ENCODE results near the gene RNASET2.
"Not testable (repeated sequence)": the region's sequence is repeated elsewhere in the genome, so short reads cannot be mapped to it uniquely, and the experiment has no call there.

The RNASET2 gene

GRCh38 chr6:166955865-166956443, 396 bp downstream of the RNASET2 start:
- H3K4me3 Mint-ChIP-seq = peak overlapping the region; percentile 88
- H3K9me3 Mint-ChIP-seq = no peaks in the 10 kb centered on the region
- peaks cover 9% of the 10 kb centered on the region for H3K36me3 Mint-ChIP-seq (ENCODE audit: low read depth)
- H3K27ac Mint-ChIP-seq = peak overlapping the region; percentile 83
- no peaks in the 10 kb centered on the region for H3K27me3 Mint-ChIP-seq
- H3K4me1 Mint-ChIP-seq (ENCODE audit: low read depth) = peaks cover 77% of the 10 kb centered on the region

GRCh38 chr6:166955121-166955864, 1.1 kb downstream of the RNASET2 start:
- H3K36me3 Mint-ChIP-seq (ENCODE audit: low read depth) = peaks cover 15% of the 10 kb centered on the region
- H3K27ac Mint-ChIP-seq = peak overlapping the region; percentile 83
- peak overlapping the region; percentile 88 for H3K4me3 Mint-ChIP-seq

GRCh38 chr6:166954118-166954713, 2.1 kb downstream of the RNASET2 start:
- Mint-ChIP-seq H3K27me3 (no peaks in the 10 kb centered on the region), H3K4me3 (peak overlapping the region; percentile 11), H3K4me1 (ENCODE audit: low read depth) (peaks cover 79% of the 10 kb centered on the region), H3K9me3 (no peaks in the 10 kb centered on the region), H3K36me3 (ENCODE audit: low read depth) (peaks cover 19% of the 10 kb centered on the region), H3K27ac (peak overlapping the region; percentile 1)

More at GRCh38 chr6:166955121-166955864, 1.1 kb downstream of the RNASET2 start:
- Mint-ChIP-seq H3K9me3 (no peaks in the 10 kb centered on the region), H3K4me1 (ENCODE audit: low read depth) (peaks cover 83% of the 10 kb centered on the region), H3K27me3 (no peaks in the 10 kb centered on the region)

- peaks cover 19% of the 10 kb centered on the region for H3K36me3 Mint-ChIP-seq (ENCODE audit: low read depth)
- peaks cover 65% of the 10 kb centered on the region for H3K4me1 Mint-ChIP-seq (ENCODE audit: low read depth)
- no peaks in the 10 kb centered on the region for H3K9me3 Mint-ChIP-seq
- H3K4me3 Mint-ChIP-seq = peak overlapping the region; percentile 59
- peak overlapping the region; percentile 79 for H3K27ac Mint-ChIP-seq
- no peaks in the 10 kb centered on the region for H3K27me3 Mint-ChIP-seq
Measured at GRCh38 chr6:166952567-166953486, 3.5 kb downstream of the RNASET2 start.

- Mint-ChIP-seq H3K4me3 (no peak overlapping the region), H3K9me3 (no peaks in the 10 kb centered on the region), H3K27me3 (no peaks in the 10 kb centered on the region), H3K4me1 (ENCODE audit: low read depth) (peaks cover 58% of the 10 kb centered on the region), H3K36me3 (ENCODE audit: low read depth) (peaks cover 24% of the 10 kb centered on the region), H3K27ac (peak overlapping the region; percentile 79)
Measured at GRCh38 chr6:166952121-166952520, 4.2 kb downstream of the RNASET2 start.

GRCh38 chr6:166951670-166952060, 4.7 kb downstream of the RNASET2 start:
- Mint-ChIP-seq H3K4me3 (peak overlapping the region; percentile 52), H3K4me1 (ENCODE audit: low read depth) (peaks cover 58% of the 10 kb centered on the region), H3K36me3 (ENCODE audit: low read depth) (peaks cover 28% of the 10 kb centered on the region), H3K27me3 (no peaks in the 10 kb centered on the region), H3K9me3 (no peaks in the 10 kb centered on the region), H3K27ac (peak overlapping the region; percentile 89)

GRCh38 chr6:166950892-166951669, 5.3 kb downstream of the RNASET2 start:
- H3K4me3 Mint-ChIP-seq = peak overlapping the region; percentile 52
- H3K27ac Mint-ChIP-seq = peak overlapping the region; percentile 89
- H3K9me3 Mint-ChIP-seq, H3K27me3 Mint-ChIP-seq: not testable (repeated sequence)
- H3K36me3 Mint-ChIP-seq (ENCODE audit: low read depth) = peaks cover 34% of the 10 kb centered on the region
- H3K4me1 Mint-ChIP-seq (ENCODE audit: low read depth) = peaks cover 58% of the 10 kb centered on the region

- Mint-ChIP-seq H3K4me1 (ENCODE audit: low read depth) (peaks cover 56% of the 10 kb centered on the region), H3K27ac (peak overlapping the region; percentile 89), H3K4me3 (peak overlapping the region; percentile 52), H3K36me3 (ENCODE audit: low read depth) (peaks cover 38% of the 10 kb centered on the region), H3K27me3 (no peaks in the 10 kb centered on the region), H3K9me3 (no peaks in the 10 kb centered on the region)
Measured at GRCh38 chr6:166950443-166950821, 5.9 kb downstream of the RNASET2 start.

- H3K36me3 Mint-ChIP-seq (ENCODE audit: low read depth) = peaks cover 42% of the 10 kb centered on the region
- H3K4me1 Mint-ChIP-seq (ENCODE audit: low read depth) = peaks cover 50% of the 10 kb centered on the region
- H3K27me3 Mint-ChIP-seq = no peaks in the 10 kb centered on the region
Measured at GRCh38 chr6:166949528-166950442, 6.6 kb downstream of the RNASET2 start.

GRCh38 chr6:166948724-166949123, 7.6 kb downstream of the RNASET2 start:
- not testable (repeated sequence) for H3K4me3 Mint-ChIP-seq, H3K27me3 Mint-ChIP-seq, H3K9me3 Mint-ChIP-seq, H3K27ac Mint-ChIP-seq
- Mint-ChIP-seq H3K36me3 (ENCODE audit: low read depth) (peaks cover 42% of the 10 kb centered on the region), H3K4me1 (ENCODE audit: low read depth) (peaks cover 41% of the 10 kb centered on the region)

More at GRCh38 chr6:166949528-166950442, 6.6 kb downstream of the RNASET2 start:
- Mint-ChIP-seq H3K9me3 (no peaks in the 10 kb centered on the region), H3K4me3 (peak overlapping the region; percentile 30), H3K27ac (peak overlapping the region; percentile 89)

GRCh38 chr6:166947251-166947650, 9.1 kb downstream of the RNASET2 start:
- Mint-ChIP-seq H3K36me3 (ENCODE audit: low read depth) (peaks cover 48% of the 10 kb centered on the region), H3K27ac (no peak overlapping the region), H3K9me3 (no peaks in the 10 kb centered on the region), H3K4me1 (ENCODE audit: low read depth) (peaks cover 39% of the 10 kb centered on the region), H3K4me3 (no peak overlapping the region), H3K27me3 (no peaks in the 10 kb centered on the region)

- Mint-ChIP-seq H3K27ac (no peak overlapping the region), H3K9me3 (no peaks in the 10 kb centered on the region), H3K36me3 (ENCODE audit: low read depth) (peaks cover 48% of the 10 kb centered on the region), H3K4me1 (ENCODE audit: low read depth) (peaks cover 38% of the 10 kb centered on the region), H3K4me3 (no peak overlapping the region), H3K27me3 (no peaks in the 10 kb centered on the region)
Measured at GRCh38 chr6:166946125-166946524, 10.2 kb downstream of the RNASET2 start.

- Mint-ChIP-seq H3K27me3 (no peaks in the 10 kb centered on the region), H3K9me3 (no peaks in the 10 kb centered on the region), H3K27ac (peak overlapping the region; percentile 61), H3K4me3 (no peak overlapping the region), H3K4me1 (ENCODE audit: low read depth) (peaks cover 29% of the 10 kb centered on the region), H3K36me3 (ENCODE audit: low read depth) (peaks cover 44% of the 10 kb centered on the region)
Measured at GRCh38 chr6:166944666-166945256, 11.6 kb downstream of the RNASET2 start.

Data from stimulated activated naive CD8-positive, alpha-beta T cell treated with anti-CD3 and anti-CD28 coated beads, Interleukin-15, Interleukin-2, amounts not matched to agents 100 ng/mL and 50 ng/mL, for 24 hours (primary cell).